ENCODE data around the gene SP140L. TPM values are rescaled to one million over a fixed set of nuclear protein-coding genes. Genes with fewer than 3 reads are reported as not detected.
"Not testable (repeated sequence)": the region's sequence is repeated elsewhere in the genome, so short reads cannot be mapped to it uniquely, and the experiment has no call there.

SP140L gene
- total RNA-seq, 2 donors from 2014 or later = 11.4 to 11.5 TPM

DNA sequence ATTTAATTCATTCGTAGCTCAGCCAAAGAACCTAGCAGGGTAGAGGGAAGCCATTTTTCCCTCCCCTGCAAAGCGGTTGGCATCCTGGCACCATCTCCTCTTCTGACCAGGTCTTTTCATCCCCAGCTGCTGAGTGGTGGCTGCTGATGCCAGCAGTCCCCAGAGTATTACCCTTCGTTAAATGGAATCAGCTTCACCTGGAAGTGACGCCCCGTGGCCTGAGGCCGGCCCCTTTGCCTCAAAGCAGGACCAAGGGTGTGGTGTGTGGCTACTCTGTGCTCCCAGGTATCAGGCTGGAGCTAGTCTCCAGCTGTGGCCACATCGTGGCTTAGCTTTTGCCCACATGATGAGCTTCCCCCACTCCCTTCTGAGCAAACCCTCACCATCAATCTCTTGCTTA lies 76.8 kb downstream of the SP140L start:
- peaks cover 0 to 5% of the 10 kb centered on the region in 2 donors for H3K4me1 ChIP-seq (ENCODE audit: control insufficient read depth in 1 of 2, low read depth in 2 of 2)
- H3K27me3 ChIP-seq (replicated peaks; ENCODE audit: insufficient read depth) = no peaks in the 10 kb centered on the region
- ATAC-seq (ENCODE audit: insufficient number of reproducible peaks, low FRiP score, low read depth) (no peak), DNase-seq (ENCODE audit: low spot score) (no peak)
- peaks cover 8% of the 10 kb centered on the region for H3K36me3 ChIP-seq
- H3K9me3 ChIP-seq = no peaks in the 10 kb centered on the region
- TF ChIP-seq, protein P1, sequence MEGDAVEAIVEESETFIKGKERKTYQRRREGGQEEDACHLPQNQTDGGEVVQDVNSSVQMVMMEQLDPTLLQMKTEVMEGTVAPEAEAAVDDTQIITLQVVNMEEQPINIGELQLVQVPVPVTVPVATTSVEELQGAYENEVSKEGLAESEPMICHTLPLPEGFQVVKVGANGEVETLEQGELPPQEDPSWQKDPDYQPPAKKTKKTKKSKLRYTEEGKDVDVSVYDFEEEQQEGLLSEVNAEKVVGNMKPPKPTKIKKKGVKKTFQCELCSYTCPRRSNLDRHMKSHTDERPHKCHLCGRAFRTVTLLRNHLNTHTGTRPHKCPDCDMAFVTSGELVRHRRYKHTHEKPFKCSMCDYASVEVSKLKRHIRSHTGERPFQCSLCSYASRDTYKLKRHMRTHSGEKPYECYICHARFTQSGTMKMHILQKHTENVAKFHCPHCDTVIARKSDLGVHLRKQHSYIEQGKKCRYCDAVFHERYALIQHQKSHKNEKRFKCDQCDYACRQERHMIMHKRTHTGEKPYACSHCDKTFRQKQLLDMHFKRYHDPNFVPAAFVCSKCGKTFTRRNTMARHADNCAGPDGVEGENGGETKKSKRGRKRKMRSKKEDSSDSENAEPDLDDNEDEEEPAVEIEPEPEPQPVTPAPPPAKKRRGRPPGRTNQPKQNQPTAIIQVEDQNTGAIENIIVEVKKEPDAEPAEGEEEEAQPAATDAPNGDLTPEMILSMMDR (IDR thresholded peaks at IDR 0.05) = no peak
- no peak overlapping the region for H3K4me3 ChIP-seq
- H3K27ac ChIP-seq = no peak overlapping the region

DNA sequence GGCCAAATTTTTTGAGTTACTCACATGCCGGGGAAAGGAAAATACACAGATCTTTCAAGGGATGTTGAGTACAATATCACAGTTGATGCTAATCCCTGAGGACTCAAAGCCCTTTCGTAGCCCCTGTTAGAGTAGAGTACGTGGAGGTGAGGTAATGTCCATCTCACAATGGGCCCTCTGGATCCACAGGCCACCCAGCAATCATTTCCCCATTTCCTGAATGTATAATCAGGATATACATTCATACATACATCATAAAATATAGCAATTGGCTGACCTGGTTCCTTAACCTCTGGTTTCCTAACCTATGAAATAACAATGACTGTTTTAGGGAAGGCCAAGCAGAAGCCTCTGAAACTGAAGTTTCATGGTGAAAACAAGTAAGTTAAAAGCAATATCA lies 78.8 kb downstream of the SP140L start:
- ATAC-seq (ENCODE audit: insufficient number of reproducible peaks, low FRiP score, low read depth) = no peak
- no peak for DNase-seq (ENCODE audit: low spot score)

DNA sequence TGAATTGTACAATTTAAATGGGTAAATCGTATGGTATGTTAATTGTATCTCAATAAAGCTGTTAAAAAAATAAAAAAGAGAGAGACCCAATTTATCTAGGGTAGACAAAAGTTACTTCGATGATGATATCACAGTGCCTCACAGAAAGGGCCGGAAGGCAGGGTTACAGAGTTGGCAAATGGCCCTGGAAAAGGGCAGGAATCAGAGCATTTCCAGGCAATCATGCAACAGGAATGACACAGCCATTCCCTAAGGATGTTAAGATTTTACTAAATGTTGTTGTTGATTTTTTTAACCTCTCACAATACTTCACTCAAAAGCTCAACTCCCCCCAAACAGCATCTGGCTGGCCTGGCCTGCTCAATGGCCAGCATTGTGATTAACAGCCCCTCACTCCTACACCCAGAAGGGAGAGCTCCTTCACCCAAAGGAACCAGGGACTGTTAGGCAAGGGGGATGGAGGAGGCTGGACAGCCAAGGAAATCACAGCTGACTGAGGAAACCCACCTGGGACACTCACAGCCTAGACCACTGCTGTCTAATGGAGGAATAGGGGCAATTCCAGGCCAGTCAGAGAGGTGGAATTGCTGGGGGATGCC lies 81.3 kb downstream of the SP140L start:
- H3K27me3 ChIP-seq (replicated peaks; ENCODE audit: insufficient read depth) = no peaks in the 10 kb centered on the region
- TF ChIP-seq, protein P1 (IDR thresholded peaks at IDR 0.05) = no peak
- H3K4me3 ChIP-seq = no peak overlapping the region
- peak overlapping the region; percentile 21 to 57 for H3K27ac ChIP-seq
- H3K36me3 ChIP-seq = no peaks in the 10 kb centered on the region
- no peak for DNase-seq (ENCODE audit: low spot score)
- H3K9me3 ChIP-seq = no peaks in the 10 kb centered on the region
- peak; percentile 46 for ATAC-seq (ENCODE audit: insufficient number of reproducible peaks, low FRiP score, low read depth)
- peaks cover 13 to 22% of the 10 kb centered on the region in 2 donors for H3K4me1 ChIP-seq (ENCODE audit: control insufficient read depth in 1 of 2, low read depth in 2 of 2)

More for the DNA sequence above, 78.8 kb downstream of the SP140L start:
- H3K36me3 ChIP-seq = peaks cover 5% of the 10 kb centered on the region
- H3K4me1 ChIP-seq (ENCODE audit: control insufficient read depth in 1 of 2, low read depth in 2 of 2) = peaks cover 9 to 11% of the 10 kb centered on the region in 2 donors
- TF ChIP-seq, protein P1 (IDR thresholded peaks at IDR 0.05) = no peak
- no peak overlapping the region for H3K27ac ChIP-seq
- no peak overlapping the region for H3K4me3 ChIP-seq
- H3K9me3 ChIP-seq = no peaks in the 10 kb centered on the region
- H3K27me3 ChIP-seq (replicated peaks; ENCODE audit: insufficient read depth) = no peaks in the 10 kb centered on the region

DNA sequence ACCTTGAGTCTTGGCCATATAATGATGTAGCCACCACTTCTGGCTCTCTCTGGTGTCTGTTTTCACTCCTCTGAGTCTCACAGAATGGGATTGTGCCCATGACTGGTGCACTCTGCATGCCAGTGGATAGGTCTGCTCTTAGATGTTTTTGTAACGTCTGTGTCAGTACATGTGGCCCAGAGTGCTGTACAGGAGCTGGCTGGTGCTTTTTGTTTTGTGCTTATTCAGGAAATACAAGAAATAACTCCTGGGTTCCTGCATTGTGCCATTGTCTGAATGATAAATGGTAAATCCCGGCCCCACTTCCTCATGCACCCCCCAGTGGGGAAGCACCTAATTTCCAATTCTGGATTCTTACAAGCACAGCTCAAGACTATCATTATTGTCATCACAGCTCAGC lies 82.3 kb downstream of the SP140L start:
- not testable (repeated sequence) for DNase-seq (ENCODE audit: low spot score); H3K36me3 ChIP-seq; ATAC-seq (ENCODE audit: insufficient number of reproducible peaks, low FRiP score, low read depth); H3K27me3 ChIP-seq (replicated peaks; ENCODE audit: insufficient read depth); H3K4me3 ChIP-seq; H3K9me3 ChIP-seq
- peak overlapping the region in 1 of 2 donors; percentile 57 for H3K27ac ChIP-seq
- peaks cover 13 to 22% of the 10 kb centered on the region in 2 donors for H3K4me1 ChIP-seq (ENCODE audit: control insufficient read depth in 1 of 2, low read depth in 2 of 2)

DNA sequence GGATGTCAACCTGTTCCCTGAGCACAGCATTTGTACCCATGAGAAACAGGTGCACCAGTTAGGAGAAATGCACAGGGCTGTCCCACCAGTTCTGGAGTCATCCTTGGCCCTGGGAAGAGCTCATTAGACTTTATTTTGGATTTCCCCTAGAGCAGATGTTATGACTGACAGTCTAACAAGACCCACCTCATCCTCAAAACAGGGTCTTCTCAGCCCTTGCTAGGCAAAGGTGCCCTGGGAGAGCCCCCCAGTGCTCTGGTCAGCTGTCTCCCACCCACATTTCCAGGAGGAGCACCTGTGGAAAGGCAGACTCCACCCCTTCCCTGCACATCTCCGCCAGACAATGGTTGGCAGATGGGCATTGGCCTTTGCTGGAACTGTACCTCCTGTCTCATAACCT lies 83.3 kb downstream of the SP140L start:
- Histone ChIP-seq H3K36me3 (no peaks in the 10 kb centered on the region), H3K9me3 (no peaks in the 10 kb centered on the region), H3K27ac (no peak overlapping the region), H3K27me3 (replicated peaks; ENCODE audit: insufficient read depth) (no peaks in the 10 kb centered on the region), H3K4me1 (ENCODE audit: control insufficient read depth in 1 of 2, low read depth in 2 of 2) (peaks cover 13 to 26% of the 10 kb centered on the region in 2 donors), H3K4me3 (no peak overlapping the region)
- ATAC-seq (ENCODE audit: insufficient number of reproducible peaks, low FRiP score, low read depth) = no peak
- no peak for DNase-seq (ENCODE audit: low spot score)
- TF ChIP-seq, protein P1 (IDR thresholded peaks at IDR 0.05) = no peak

Measured in thoracic aorta (tissue), 2 donors.